IMR-90 (cell line): ENCODE results near the gene PPFIA2. TPM values are rescaled to one million over a fixed set of nuclear protein-coding genes. Genes with fewer than 3 reads are reported as not detected.

Experiments used
- ATAC-seq: fragments of 200-7000 bp; cut with Tn5 transposase; 2 replicates; pipeline ENCODE4 v1.9.1; 2020; ENCODE audit warnings: low read depth, mild to moderate bottlenecking, moderate library complexity
- BruUV-seq: library from RNA; stranded (reverse); fragments of 400-500 nt; replicated peaks from 2 replicates; lab custom pipeline; 2021; lab: Mats Ljungman, UMichigan
- CTCF ChIA-PET: fragments of 300-600 bp; formaldehyde crosslinking; extraction: SDS; loops from one replicate; lab custom pipeline; 2021; ENCODE audit warnings: antibody characterized with exemption; lab: Yijun Ruan, JAX
- POLR2A ChIA-PET: fragments of 300-600 bp; sonication (Branson Sonifier 250); formaldehyde crosslinking; loops from one replicate; lab custom pipeline; 2022; ENCODE audit warnings: antibody characterized with exemption; ENCODE audit not compliant: unreplicated experiment; lab: Charles Lee
- DNase-seq: peaks from one replicate; pipeline ENCODE4 v3.0.0; 2013
- H2AFZ ChIP-seq: replicated peaks from 2 replicates; pipeline ENCODE3; 2013; ENCODE audit warnings: low read length, mild to moderate bottlenecking; ENCODE audit not compliant: poor library complexity
- H2AK5ac ChIP-seq: 2 replicates; pipeline ENCODE4 v1.6.1; 2013; ENCODE audit warnings: low read depth, low read length, inconsistent platforms
- H2AK9ac ChIP-seq: replicated peaks from 2 replicates; pipeline ENCODE3; 2013; ENCODE audit warnings: mild to moderate bottlenecking, low read depth, low read length, moderate library complexity; ENCODE audit not compliant: poor library complexity
- H2BK120ac ChIP-seq: 2 replicates; pipeline ENCODE4 v1.6.1; 2013; ENCODE audit warnings: low read depth, low read length, inconsistent platforms
- H2BK15ac ChIP-seq: 3 replicates; pipeline ENCODE4 v1.6.1; 2013; ENCODE audit warnings: low read depth, low read length, inconsistent platforms
- H2BK20ac ChIP-seq: 2 replicates; pipeline ENCODE4 v1.6.1; 2013; ENCODE audit warnings: low read depth, mild to moderate bottlenecking, inconsistent platforms, low read length, moderate library complexity
- H2BK5ac ChIP-seq: 2 replicates; pipeline ENCODE4 v1.6.1; 2013; ENCODE audit warnings: mild to moderate bottlenecking, low read depth, low read length, inconsistent platforms; ENCODE audit not compliant: poor library complexity, severe bottlenecking
- H3K14ac ChIP-seq: replicated peaks from 2 replicates; pipeline ENCODE4 v1.6.1; 2013; ENCODE audit warnings: low read depth, low read length, inconsistent platforms
- H3K18ac ChIP-seq: 2 replicates; pipeline ENCODE4 v1.6.1; 2013; ENCODE audit warnings: low read depth, low read length, control low read depth
- H3K23ac ChIP-seq: 2 replicates; pipeline ENCODE4 v1.6.1; 2013; ENCODE audit warnings: low read depth, low read length, inconsistent platforms
- H3K27ac ChIP-seq: 2 replicates; pipeline ENCODE4 v1.5.1; 2013; ENCODE audit warnings: mild to moderate bottlenecking, control low read depth, low read length; ENCODE audit not compliant: insufficient read depth
- H3K27me3 ChIP-seq: 2 replicates; pipeline ENCODE4 v1.6.1; 2013; ENCODE audit warnings: low read length; ENCODE audit not compliant: control insufficient read depth, insufficient read depth
- H3K36me3 ChIP-seq: 2 replicates; pipeline ENCODE4 v1.6.1; 2013; ENCODE audit warnings: low read length, mixed read lengths; ENCODE audit not compliant: control insufficient read depth, insufficient read depth
- H3K4ac ChIP-seq: 2 replicates; pipeline ENCODE4 v1.6.1; 2013; ENCODE audit warnings: low read depth, low read length, inconsistent platforms
- H3K4me1 ChIP-seq: 2 replicates; pipeline ENCODE4 v1.6.1; 2013; ENCODE audit warnings: low read length, mixed read lengths; ENCODE audit not compliant: control insufficient read depth, insufficient read depth
- H3K4me2 ChIP-seq: 2 replicates; pipeline ENCODE4 v1.6.1; 2013; ENCODE audit warnings: low read depth, mild to moderate bottlenecking, control low read depth, low read length, moderate library complexity
- H3K4me3 ChIP-seq: 2 replicates; pipeline ENCODE4 v1.5.1; 2013; ENCODE audit warnings: low read depth, mild to moderate bottlenecking, control low read depth, low read length, moderate library complexity; ENCODE audit not compliant: insufficient read depth
- H3K56ac ChIP-seq: 2 replicates; pipeline ENCODE4 v1.6.1; 2013; ENCODE audit warnings: low read length, inconsistent platforms; ENCODE audit not compliant: insufficient read depth; ENCODE audit errors: extremely low read depth
- H3K79me1 ChIP-seq, 2 experiments: 2 replicates each; pipeline ENCODE4 v1.6.1; 2013; ENCODE audit warnings: low read length in 2 of 2, inconsistent platforms in 1 of 2, low read depth in 1 of 2
- H3K9ac ChIP-seq: 2 replicates; pipeline ENCODE4 v1.6.1; 2013; ENCODE audit warnings: low read depth, low read length, control low read depth
- H3K9me1 ChIP-seq: 2 replicates; pipeline ENCODE4 v1.6.1; 2013; ENCODE audit warnings: low read length, inconsistent platforms; ENCODE audit not compliant: insufficient read depth
- H3K9me3 ChIP-seq: 2 replicates; pipeline ENCODE4 v1.6.1; 2013; ENCODE audit warnings: low read length; ENCODE audit not compliant: control insufficient read depth, insufficient read depth
- H4K20me1 ChIP-seq: 2 replicates; pipeline ENCODE4 v1.6.1; 2013; ENCODE audit warnings: low read length, inconsistent platforms; ENCODE audit not compliant: insufficient read depth
- H4K5ac ChIP-seq: 2 replicates; pipeline ENCODE4 v1.6.1; 2013; ENCODE audit warnings: mild to moderate bottlenecking, low read depth, low read length, control low read depth
- H4K8ac ChIP-seq, 2 experiments: 2 replicates each; pipeline ENCODE4 v1.6.1; 2013; ENCODE audit warnings: low read depth in 2 of 2, low read length in 2 of 2, control low read depth in 1 of 2, inconsistent platforms in 1 of 2
- H4K91ac ChIP-seq: 2 replicates; pipeline ENCODE4 v1.6.1; 2013; ENCODE audit warnings: low read depth, low read length, inconsistent platforms; ENCODE audit not compliant: insufficient read depth
- BHLHE40 ChIP-seq: fragments of 150-350 bp; IDR thresholded peaks from 2 replicates; pipeline ENCODE4 v1.6.1; 2016; ENCODE audit warnings: mild to moderate bottlenecking, low read depth, low read length
- FOS ChIP-seq: fragments of 150-350 bp; IDR thresholded peaks from 2 replicates; pipeline ENCODE4 v1.6.1; 2016; ENCODE audit warnings: low read depth, low read length
- MAFK ChIP-seq: IDR thresholded peaks from 2 replicates; pipeline ENCODE4 v1.6.1; 2012; ENCODE audit warnings: low read depth, low read length, improper control_type of control experiment
- MAZ ChIP-seq: IDR thresholded peaks from 2 replicates; pipeline ENCODE4 v1.6.1; 2012; ENCODE audit warnings: low read depth, mild to moderate bottlenecking, low read length, improper control_type of control experiment, moderate library complexity, borderline replicate concordance
- RAD21 ChIP-seq: IDR thresholded peaks from 2 replicates; pipeline ENCODE4 v1.6.1; 2012; ENCODE audit warnings: low read length, improper control_type of control experiment
- RCOR1 ChIP-seq: IDR thresholded peaks from 2 replicates; pipeline ENCODE4 v1.6.1; 2012; ENCODE audit warnings: mild to moderate bottlenecking, low read length, improper control_type of control experiment; ENCODE audit not compliant: insufficient replicate concordance
- WGBS, 2 experiments: methylation state at CpG; one replicate each; pipeline versions ENCODE4 v1.1.5 to v1.1.7; 2013; ENCODE audit warnings: missing lambda C conversion rate in 2 of 2; ENCODE audit not compliant: insufficient read length in 1 of 2; ENCODE audit errors: extremely low coverage in 2 of 2; 5-methylcytosine and 5-hydroxymethylcytosine counted together
- dilution Hi-C: fragments of 300-500 bp; cut with HindIII; formaldehyde crosslinking; loops from one replicate; pipeline ENCODE4 v1.14.3; 2018; ENCODE audit warnings: low sequenced_read_pairs; ENCODE audit not compliant: unreplicated experiment
- in situ Hi-C: fragments of 300-500 bp; cut with MboI; formaldehyde crosslinking; loops from 3 replicates; pipeline ENCODE4 v1.14.3; 2019; ENCODE audit warnings: low sequenced_read_pairs, inconsistent platforms, mixed read lengths
- intact Hi-C: fragments of 100-400 bp; cut with micrococcal nuclease; formaldehyde crosslinking; loops from 2 replicates; pipeline ENCODE4 v1.10.0; 2022
- polyA plus RNA-seq, 3 experiments: library from polyadenylated mRNA; depleted of rRNA; stranded (reverse); fragments of >200 nt; gene quantifications; 2 replicates each; pipeline ENCODE4 v1.2.3, GENCODE V29; 2012; ENCODE audit warnings: low replicate concordance in 1 of 3
- total RNA-seq: library from RNA; depleted of rRNA; stranded (reverse); fragments of >200 nt; gene quantifications from 2 replicates; pipeline ENCODE4 v1.2.3, GENCODE V29; 2012
- TF ChIP-seq, protein P1 (sequence below): conservative IDR thresholded peaks from 2 replicates; pipeline ENCODE4 v1.5.1; 2012; ENCODE audit warnings: mild to moderate bottlenecking, low read depth, low read length, improper control_type of control experiment
- TF ChIP-seq, protein P2 (sequence below): fragments of 150-350 bp; IDR thresholded peaks from 2 replicates; pipeline ENCODE4 v1.6.1; 2017; ENCODE audit warnings: mild to moderate bottlenecking, antibody characterized with exemption, low read length, low read depth

The PPFIA2 gene
- total and polyA plus RNA-seq, 2 of the 4 experiments (the other 2 are of a cell fraction): 0.29 to 1.3 TPM

- H3K36me3 ChIP-seq: no peaks in the 10 kb centered on the region
- no TSS peak for BruUV-seq
- H3K9me3 ChIP-seq: no peaks in the 10 kb centered on the region; the same call in 1 of the 2 replicates
- H3K27ac ChIP-seq: no peak overlapping the region
- H3K27me3 ChIP-seq: no peaks in the 10 kb centered on the region
- H3K14ac ChIP-seq: no peak overlapping the region
- no peaks in the 10 kb centered on the region for H3K9me1 ChIP-seq
- no peak overlapping the region for H3K18ac ChIP-seq
- H2BK120ac ChIP-seq: no peak overlapping the region
- no peak overlapping the region for H3K4me3 ChIP-seq
- no peaks in the 10 kb centered on the region for H4K20me1 ChIP-seq
- DNase-seq: no peak
- no peak overlapping the region for H3K4me2 ChIP-seq
- TF ChIP-seq RCOR1: no peak
- no peak for TF ChIP-seq BHLHE40
- TF ChIP-seq, protein P1, sequence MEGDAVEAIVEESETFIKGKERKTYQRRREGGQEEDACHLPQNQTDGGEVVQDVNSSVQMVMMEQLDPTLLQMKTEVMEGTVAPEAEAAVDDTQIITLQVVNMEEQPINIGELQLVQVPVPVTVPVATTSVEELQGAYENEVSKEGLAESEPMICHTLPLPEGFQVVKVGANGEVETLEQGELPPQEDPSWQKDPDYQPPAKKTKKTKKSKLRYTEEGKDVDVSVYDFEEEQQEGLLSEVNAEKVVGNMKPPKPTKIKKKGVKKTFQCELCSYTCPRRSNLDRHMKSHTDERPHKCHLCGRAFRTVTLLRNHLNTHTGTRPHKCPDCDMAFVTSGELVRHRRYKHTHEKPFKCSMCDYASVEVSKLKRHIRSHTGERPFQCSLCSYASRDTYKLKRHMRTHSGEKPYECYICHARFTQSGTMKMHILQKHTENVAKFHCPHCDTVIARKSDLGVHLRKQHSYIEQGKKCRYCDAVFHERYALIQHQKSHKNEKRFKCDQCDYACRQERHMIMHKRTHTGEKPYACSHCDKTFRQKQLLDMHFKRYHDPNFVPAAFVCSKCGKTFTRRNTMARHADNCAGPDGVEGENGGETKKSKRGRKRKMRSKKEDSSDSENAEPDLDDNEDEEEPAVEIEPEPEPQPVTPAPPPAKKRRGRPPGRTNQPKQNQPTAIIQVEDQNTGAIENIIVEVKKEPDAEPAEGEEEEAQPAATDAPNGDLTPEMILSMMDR: no peak
- TF ChIP-seq RAD21: no peak
- TF ChIP-seq, protein P2, sequence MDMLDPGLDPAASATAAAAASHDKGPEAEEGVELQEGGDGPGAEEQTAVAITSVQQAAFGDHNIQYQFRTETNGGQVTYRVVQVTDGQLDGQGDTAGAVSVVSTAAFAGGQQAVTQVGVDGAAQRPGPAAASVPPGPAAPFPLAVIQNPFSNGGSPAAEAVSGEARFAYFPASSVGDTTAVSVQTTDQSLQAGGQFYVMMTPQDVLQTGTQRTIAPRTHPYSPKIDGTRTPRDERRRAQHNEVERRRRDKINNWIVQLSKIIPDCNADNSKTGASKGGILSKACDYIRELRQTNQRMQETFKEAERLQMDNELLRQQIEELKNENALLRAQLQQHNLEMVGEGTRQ: no peak
- no peak for TF ChIP-seq MAZ
- no peak for TF ChIP-seq FOS
- no peak for TF ChIP-seq MAFK
- H2AFZ ChIP-seq: no peak overlapping the region
- no peak overlapping the region for H2AK5ac ChIP-seq
- dilution Hi-C loops: no loop called here
- ChIA-PET CTCF (no interaction called here), POLR2A (no interaction called here)
- no peak overlapping the region for H4K91ac ChIP-seq
- H4K5ac ChIP-seq: no peak overlapping the region
- WGBS, 2 experiments: no CpG with 5 or more reads among the region's 2 CpGs
- H3K4me1 ChIP-seq: no peaks in the 10 kb centered on the region
- no peak overlapping the region for H4K8ac ChIP-seq
- ATAC-seq: no peak
- no peak overlapping the region for H3K56ac ChIP-seq
- H3K4ac ChIP-seq: no peak overlapping the region
- H2BK20ac ChIP-seq: no peak overlapping the region
- in situ Hi-C loops: no loop called here
- H2BK15ac ChIP-seq: no peak overlapping the region
- intact Hi-C loops: no loop called here
- no peaks in the 10 kb centered on the region for H3K79me1 ChIP-seq
- no peak overlapping the region for H3K9ac ChIP-seq
- no peak overlapping the region for H3K23ac ChIP-seq
- no peak overlapping the region for H2AK9ac ChIP-seq
- no peak overlapping the region for H2BK5ac ChIP-seq
Measured at GRCh38 chr12:81530352-81530751, 228.8 kb downstream of the PPFIA2 start.
